ENCODE results near the gene C14orf132.

The C14orf132 gene

DNA sequence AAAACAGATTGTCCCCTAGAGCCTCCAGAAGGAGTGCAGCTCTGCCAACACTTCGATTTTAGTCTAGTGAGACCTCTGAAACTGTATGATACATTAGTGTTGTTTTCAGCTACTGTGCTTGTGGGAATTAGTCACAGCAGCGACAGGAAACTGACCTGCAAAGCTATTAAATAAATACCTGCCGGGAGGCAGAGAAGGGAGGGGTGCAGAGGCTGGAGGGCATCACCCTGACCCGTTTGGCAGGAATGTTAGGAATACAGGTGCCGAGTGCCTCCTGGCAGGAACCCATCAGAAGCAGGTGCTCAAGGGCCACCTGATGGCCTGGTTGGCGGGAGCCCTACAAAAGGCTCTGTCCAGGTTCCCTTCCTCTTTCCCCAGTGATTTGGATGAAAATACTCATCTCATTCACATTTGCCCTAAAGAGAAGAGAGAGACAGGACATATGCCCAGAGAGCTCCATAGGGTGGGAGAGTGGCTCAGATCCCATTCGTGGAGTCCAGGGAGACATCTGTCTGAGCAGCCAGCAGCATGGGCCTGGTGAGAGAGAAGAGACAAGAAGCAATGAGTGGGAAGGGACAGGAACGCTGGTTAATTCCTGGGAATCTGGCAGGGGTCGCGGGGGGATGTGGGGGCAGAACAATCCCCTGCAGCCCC, 44.6 kb downstream of the C14orf132 start:
- DNase-seq (ENCODE audit: low read depth): no peak

GRCh38 chr14:96084796-96085195, 45.6 kb downstream of the C14orf132 start:
- no peak for DNase-seq (ENCODE audit: low read depth)

DNA sequence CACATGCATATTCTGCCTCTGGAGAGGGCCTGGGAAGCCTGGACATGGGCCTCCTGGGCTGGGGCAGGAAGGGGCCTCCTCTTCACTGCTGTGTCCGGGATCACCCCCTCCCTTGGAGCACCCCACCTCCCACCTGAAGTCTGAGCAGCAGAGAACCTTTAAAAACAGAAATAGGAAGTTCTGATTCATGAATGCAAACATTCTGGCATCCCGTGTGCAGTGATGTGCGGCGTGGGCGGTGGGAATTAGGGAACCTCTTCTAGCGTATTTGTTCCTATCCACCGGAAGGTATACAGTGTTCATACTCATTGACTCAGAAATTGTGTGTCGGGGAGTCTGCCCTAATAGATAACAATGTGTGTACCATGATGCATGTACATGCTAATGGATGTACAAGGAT, 46.2 kb downstream of the C14orf132 start:
- no peak for DNase-seq (ENCODE audit: low read depth)

DNA sequence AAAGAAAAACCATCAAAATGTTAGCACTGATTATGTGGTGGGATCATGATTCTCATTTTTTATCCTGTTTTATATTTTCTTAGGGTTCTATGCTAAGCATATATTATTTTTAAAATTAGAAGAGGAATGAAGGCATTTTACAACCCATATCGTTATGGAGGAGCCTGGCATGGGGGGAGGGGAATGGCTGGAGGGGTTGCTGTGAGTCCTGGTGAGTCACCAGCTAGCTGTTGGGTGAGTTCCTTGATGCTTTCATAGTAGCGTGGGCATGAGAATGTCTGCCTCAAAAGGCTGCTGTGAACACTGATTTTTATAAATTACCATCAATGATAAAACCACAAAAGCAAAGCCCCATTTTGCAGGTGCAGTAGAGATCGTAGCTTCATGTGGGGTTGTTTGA, 46.9 kb downstream of the C14orf132 start:
- DNase-seq (ENCODE audit: low read depth): no peak

GRCh38 chr14:96086574-96087077, 47.5 kb downstream of the C14orf132 start:
- DNase-seq (ENCODE audit: low read depth): no peak

GRCh38 chr14:96088074-96088473, 48.9 kb downstream of the C14orf132 start:
- DNase-seq (ENCODE audit: low read depth): no peak

DNA sequence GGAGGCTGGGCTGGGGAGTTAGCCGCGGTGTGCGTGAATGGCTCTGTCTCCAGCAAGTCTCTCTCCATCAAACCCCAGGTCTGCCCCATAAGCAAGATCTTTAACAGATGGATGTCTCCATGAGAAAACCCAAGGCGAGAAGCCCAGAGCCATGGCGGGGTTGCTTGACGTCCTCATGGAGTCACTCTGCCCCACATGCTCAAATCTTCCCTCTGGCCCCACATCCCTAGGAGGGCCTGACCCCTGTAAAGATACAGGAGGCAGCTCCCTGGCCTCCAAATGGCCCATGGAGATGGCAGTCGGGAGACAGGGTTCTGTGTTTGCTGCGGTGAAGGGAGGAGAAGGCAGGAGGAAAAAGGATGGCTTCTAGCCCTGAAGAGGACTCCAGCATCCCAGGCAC, 49.3 kb downstream of the C14orf132 start:
- no peak for DNase-seq (ENCODE audit: low read depth)

DNA sequence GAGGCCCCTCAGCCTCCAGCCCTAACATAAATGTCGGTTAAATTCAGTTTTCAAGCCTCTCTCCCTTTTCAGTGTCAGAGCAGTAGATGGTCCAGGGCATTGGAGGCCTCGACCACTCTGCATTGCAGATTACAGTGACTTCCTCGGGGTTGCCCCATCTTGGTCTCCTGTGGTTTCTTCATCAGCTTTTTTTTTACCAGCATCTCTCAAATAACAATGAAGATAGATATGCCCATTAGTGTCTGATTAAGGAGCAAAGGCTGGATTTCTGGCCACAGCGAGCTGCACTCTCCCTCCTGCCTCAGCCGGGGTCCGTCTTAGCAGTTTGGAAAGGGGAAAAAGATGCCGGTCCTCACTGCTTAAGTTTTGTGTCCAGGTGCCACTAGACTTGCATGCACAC, 49.7 kb downstream of the C14orf132 start:
- DNase-seq (ENCODE audit: low read depth): no peak

DNA sequence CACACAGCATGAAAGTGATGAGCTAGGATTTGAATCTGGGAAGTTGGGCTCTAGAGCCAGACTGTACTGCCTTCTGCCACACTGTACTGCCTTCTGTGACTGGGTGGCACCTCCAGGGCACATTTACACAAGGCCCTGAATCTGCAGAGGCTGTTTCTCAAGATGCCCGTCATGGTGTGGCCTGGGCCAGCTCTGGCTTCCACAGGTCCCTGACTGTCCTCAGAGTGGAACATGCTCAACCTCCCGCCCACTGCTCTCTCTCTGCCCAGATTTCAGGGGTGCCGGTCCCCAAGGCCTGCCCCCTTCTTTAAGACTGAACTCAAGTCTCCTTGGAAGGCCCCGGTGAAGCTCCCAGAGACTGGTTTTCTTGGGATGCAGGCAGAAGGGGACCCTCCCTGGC, 50.2 kb downstream of the C14orf132 start:
- DNase-seq (ENCODE audit: low read depth): no peak

- DNase-seq (ENCODE audit: low read depth): peak; percentile 56
Measured at GRCh38 chr14:96090441-96091148, 51.4 kb downstream of the C14orf132 start.

DNA sequence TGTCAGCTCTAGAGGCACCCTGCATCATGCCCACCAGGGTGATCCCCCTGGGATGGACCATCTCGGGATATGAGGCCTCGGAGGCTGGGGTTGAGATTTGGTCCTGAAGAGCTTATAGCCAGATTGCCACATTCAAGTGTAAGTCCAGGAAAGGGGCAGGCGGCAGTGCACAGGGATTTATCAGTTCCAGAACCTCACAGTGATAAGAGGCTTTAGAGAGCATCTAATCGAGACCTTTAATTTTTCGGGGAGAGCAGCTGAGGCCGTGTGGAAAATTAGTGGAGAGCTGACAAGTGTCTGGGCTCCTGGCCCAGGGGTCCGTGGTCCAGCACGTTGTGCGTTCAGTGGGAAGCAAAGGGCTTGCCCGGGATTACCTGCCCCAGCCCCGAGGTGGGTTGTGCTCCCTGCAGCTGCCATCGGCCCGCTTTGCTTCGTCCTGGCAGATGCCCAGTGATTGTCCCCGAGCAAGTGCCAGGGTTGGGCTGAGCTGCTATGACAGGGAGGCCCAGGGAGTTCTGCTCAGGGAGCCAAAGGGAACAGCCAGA, 52.1 kb downstream of the C14orf132 start:
- DNase-seq (ENCODE audit: low read depth): no peak

DNA sequence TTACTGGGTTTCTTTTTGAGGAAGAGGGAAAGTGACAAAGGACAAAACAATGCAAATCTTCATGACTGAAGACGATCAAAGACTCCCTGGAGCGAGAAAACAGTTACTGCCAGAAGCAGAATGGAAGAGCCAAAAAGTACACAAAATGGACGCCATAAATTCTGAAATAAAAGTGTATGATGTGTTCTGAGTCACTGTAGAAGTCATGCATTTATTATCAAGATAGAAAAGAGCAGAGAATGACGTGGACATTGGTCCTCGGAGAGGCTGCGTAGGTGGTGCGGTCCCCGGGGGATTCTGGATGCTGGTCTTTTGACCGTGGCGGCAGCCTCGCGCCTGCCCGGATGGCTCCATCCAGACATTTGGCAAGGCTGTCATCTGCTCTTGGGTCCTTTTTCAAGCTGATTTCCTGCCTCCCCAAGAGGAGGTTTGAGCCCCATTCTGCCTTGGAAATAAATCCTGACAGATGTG, 52.8 kb downstream of the C14orf132 start:
- DNase-seq (ENCODE audit: low read depth): no peak

DNA sequence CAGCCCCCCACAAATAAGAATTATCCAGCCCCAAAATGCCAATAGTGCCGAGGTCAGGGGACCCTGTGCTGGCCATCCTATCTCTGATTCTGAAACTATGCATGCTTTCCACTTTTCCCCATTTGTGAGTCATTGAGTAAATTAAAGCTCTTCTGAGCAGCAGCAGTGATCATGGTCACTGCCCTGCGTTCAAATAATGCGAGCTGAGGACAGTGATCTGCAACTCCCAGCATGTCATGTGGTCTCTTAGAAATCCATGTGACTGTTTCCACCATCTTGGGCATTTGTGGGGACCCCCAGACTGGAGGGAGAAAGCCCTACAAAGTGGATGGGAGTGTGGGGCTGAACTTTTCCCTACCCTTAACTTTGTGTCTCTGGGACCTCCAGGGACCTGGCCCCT, 53.8 kb downstream of the C14orf132 start:
- DNase-seq (ENCODE audit: low read depth): no peak

DNA sequence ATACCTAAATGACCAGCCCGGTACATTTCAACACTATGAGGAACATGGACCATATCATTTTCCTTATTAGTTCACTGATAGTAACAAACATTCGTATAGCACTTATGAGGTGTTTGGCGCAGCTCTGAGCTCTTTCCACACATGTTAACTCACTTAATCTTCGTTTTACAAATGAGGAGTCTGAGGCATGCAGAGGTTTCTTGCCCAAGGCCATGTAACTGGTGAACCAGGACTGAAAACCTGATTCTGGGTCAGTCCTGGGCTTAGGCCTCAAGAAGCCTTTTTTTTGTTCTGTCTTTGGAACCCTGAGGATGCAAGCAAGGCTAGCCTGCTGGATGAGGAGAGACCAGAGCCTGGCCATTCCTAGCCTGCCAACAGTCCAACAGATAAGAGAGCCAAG, 55.0 kb downstream of the C14orf132 start:
- no peak for DNase-seq (ENCODE audit: low read depth)

DNA sequence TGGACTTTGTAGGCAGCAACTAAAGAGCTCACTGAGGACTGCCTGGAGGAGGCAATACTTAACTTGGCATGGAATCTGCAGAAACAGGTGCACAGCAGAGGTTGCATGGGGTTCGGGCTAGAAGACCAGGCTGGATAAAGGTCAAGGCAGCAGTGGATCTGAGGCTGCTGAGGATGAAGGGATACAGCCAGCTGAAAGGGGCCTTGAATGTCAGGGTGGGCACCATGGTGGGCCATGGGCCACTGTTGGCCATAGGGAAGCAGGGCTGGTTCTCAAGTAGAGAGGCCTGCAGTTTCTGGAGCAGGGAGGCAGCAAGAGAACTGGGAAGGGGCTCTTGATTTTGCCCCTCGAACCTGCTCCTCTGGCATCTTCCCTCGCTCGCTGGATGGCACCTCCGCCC, 55.5 kb downstream of the C14orf132 start:
- DNase-seq (ENCODE audit: low read depth): no peak

DNA sequence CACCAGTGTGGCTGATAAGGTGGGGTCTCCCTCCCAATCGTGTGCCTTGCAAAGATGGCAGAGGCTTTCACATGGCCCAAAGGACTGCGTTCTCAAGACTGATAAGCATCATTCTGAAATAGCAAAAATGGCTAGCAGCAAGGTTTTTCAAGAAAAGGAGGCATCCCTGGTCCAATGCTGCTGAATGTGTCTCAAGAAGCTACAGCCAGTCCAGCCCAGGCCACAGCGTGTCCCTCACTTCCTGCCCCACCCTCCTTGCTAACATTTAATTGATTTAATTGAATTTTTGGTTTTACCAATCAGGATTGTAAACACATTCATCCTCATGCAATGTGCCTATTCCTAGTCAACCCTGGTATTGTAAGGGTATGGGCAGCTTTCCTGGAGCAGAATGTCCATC, 55.9 kb downstream of the C14orf132 start:
- no peak for DNase-seq (ENCODE audit: low read depth)

DNA sequence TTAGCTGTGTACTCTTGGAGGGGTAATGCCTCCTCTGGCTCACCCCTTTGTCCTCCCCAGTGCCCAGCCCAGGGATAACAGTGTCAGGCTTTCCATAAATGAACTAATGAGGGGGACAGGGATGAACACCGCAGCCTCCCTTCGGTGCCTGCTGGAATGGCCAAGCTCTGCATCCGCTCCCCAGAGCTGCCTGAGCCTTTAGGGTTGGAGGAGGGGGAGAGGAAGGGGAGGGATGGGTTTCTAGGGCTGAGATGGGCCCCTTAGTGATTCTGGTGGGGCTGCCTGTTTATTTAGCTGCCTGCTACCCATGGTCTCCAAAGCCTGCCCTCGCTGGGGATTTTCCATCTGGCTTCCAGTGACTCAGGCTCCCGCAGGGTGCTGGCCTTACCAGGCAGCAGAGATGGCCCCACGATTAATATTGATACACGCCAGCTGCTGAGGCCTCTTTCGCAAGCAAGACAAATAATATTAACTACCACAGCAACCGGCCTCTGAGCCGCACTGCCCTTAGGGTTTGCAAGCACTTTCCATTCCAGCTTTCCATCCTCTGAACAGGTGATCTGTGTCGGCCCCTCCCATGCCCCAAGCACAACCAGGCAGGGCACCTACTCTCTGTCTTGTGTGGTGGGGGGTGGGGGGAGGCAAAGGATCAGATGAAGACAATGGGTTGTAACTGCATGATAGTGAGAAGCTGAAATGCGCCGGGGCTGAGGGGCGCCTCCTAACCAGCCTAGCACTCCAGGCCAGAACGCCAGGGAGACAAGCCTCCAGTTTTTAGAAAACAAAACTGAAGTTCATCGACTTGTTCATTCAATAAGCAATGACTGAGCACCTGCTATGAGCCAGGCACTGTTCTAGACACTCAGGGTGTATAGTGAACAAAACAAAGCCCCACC, 56.7 kb downstream of the C14orf132 start:
- DNase-seq (ENCODE audit: low read depth): peak; percentile 46

- DNase-seq (ENCODE audit: low read depth): no peak
Measured at GRCh38 chr14:96096639-96097610, 57.8 kb downstream of the C14orf132 start.

DNA sequence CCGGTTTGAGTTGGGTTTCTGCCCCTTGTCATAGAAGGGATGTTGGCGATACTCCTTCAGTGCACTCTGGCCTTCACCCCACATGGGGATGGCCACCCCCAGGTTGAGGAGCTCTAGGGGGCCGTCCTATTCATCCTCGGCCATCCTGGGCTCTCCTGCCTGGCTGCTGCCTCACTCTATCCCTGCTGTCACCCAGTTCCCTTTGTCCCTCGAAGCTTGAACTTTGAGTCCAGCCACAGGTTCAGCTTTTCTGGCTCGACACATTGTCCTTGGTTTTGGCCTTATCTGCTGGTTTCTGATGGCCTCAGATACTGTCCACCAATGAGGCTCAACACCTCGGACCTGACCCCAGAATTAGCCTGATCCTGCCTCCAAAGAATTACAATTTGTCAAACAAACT, 58.6 kb downstream of the C14orf132 start:
- no peak for DNase-seq (ENCODE audit: low read depth)

DNA sequence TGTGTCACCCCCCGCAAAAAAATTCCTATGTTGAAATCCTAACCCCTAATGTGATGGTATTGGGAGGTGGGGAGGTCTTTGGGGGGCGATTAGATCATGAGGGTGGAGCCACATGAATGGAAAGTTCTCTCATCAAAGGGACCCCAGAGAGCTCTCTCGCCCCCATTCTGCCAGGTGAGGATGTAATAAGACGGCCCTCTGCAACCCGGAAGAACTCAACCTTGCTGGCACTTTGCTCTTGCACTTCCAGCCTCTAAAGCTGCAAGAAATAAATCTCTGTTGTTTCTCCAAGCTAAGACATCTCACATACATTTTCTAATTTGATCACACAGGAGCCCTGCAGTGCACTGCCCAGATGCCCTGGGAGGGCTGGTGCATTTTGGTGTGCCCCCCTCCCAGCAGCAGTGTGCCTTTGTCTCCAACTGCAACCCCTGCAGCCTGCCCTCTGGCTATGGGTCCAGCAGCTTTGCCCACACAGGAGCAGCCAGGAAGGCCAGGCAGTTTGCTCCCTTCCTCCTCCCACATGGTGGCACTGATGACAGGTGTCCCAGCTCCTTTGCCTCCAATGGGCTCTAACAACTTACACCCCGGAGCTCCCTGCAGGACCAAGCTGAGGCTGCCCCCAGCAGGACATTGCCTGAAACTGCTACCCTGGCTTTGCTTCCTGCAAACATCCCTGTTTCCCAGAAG, 59.3 kb downstream of the C14orf132 start:
- DNase-seq (ENCODE audit: low read depth): peak; percentile 38

- DNase-seq (ENCODE audit: low read depth): no peak
Measured at GRCh38 chr14:96098999-96099335, 59.8 kb downstream of the C14orf132 start.
